ENCODE data around the gene WAS.

The WAS gene

GRCh38 chrX:48696301-48696908, 12.8 kb downstream of the WAS start, which contains the start of gene SUV39H1:
SUV39H1 (plus strand) TSS chrX:48696734; CDS start chrX:48696785, 51 bp downstream.
- Histone ChIP-seq H3K36me3 (ENCODE audit: insufficient read depth, low read length) (peaks cover 26% of the 10 kb centered on the region; the same call in 1 of the 2 replicates), H3F3A (ENCODE audit: low read depth) (no peaks in the 10 kb centered on the region), H3K4me1 (ENCODE audit: insufficient read depth, low read length, poor library complexity, severe bottlenecking) (peaks cover 18% of the 10 kb centered on the region), H3K9ac (ENCODE audit: low read depth, low read length, poor library complexity, severe bottlenecking) (peak within 1 kb of the TSS; percentile 90), H3K4me2 (ENCODE audit: low read depth, low read length, poor library complexity, severe bottlenecking) (peak within 1 kb of the TSS; percentile 94), H3K4me3 (ENCODE audit: low read length, poor library complexity, severe bottlenecking) (peak within 1 kb of the TSS; percentile 87), H3K27me3 (ENCODE audit: insufficient read depth, low read length, poor library complexity, severe bottlenecking) (no peaks in the 10 kb centered on the region), H3K9me3 (ENCODE audit: insufficient read depth, low read depth, low read length) (no peaks in the 10 kb centered on the region), H3K79me2 (ENCODE audit: insufficient read depth, low read length) (peaks cover 46% of the 10 kb centered on the region), H2AFZ (ENCODE audit: low read length) (peak within 1 kb of the TSS; percentile 60; the same call in 1 of the 2 replicates), H3K9me2 (replicated peaks; ENCODE audit: low read depth, low read length) (no peaks in the 10 kb centered on the region), H4K20me1 (ENCODE audit: insufficient read depth, low read length, poor library complexity, severe bottlenecking) (peaks cover 11% of the 10 kb centered on the region)
- TF ChIP-seq CTCF (conservative IDR thresholded peaks at IDR 0.05; ENCODE audit: low read length) (no peak), EZH2phosphoT487 (IDR thresholded peaks at IDR 0.05; ENCODE audit: borderline replicate concordance) (no peak)

- H4K20me1 ChIP-seq (ENCODE audit: insufficient read depth, low read length, poor library complexity, severe bottlenecking) = peaks cover 14% of the 10 kb centered on the region
- H3K9me3 ChIP-seq (ENCODE audit: insufficient read depth, low read depth, low read length) = no peaks in the 10 kb centered on the region
- H3K4me1 ChIP-seq (ENCODE audit: insufficient read depth, low read length, poor library complexity, severe bottlenecking) = peaks cover 24% of the 10 kb centered on the region
- H3K9ac ChIP-seq (ENCODE audit: low read depth, low read length, poor library complexity, severe bottlenecking) = peak overlapping the region; percentile 90
- H3K79me2 ChIP-seq (ENCODE audit: insufficient read depth, low read length) = peaks cover 53% of the 10 kb centered on the region
- no peaks in the 10 kb centered on the region for H3K9me2 ChIP-seq (replicated peaks; ENCODE audit: low read depth, low read length)
- H2AFZ ChIP-seq (ENCODE audit: low read length) = peak overlapping the region; percentile 49; the same call in 1 of the 2 replicates
- no peaks in the 10 kb centered on the region for H3K27me3 ChIP-seq (ENCODE audit: insufficient read depth, low read length, poor library complexity, severe bottlenecking)
- no peaks in the 10 kb centered on the region for H3F3A ChIP-seq (ENCODE audit: low read depth)
- TF ChIP-seq EZH2phosphoT487 (IDR thresholded peaks at IDR 0.05; ENCODE audit: borderline replicate concordance) (no peak), CTCF (conservative IDR thresholded peaks at IDR 0.05; ENCODE audit: low read length) (no peak)
- H3K4me3 ChIP-seq (ENCODE audit: low read length, poor library complexity, severe bottlenecking) = peak overlapping the region; percentile 87
- peak overlapping the region; percentile 94 for H3K4me2 ChIP-seq (ENCODE audit: low read depth, low read length, poor library complexity, severe bottlenecking)
- peaks cover 33% of the 10 kb centered on the region; the same call in 1 of the 2 replicates for H3K36me3 ChIP-seq (ENCODE audit: insufficient read depth, low read length)
Observed at GRCh38 chrX:48696909-48697727, 13.5 kb downstream of the WAS start.

GRCh38 chrX:48698306-48698705, 14.7 kb downstream of the WAS start:
- peak overlapping the region; percentile 90 for H3K9ac ChIP-seq (ENCODE audit: low read depth, low read length, poor library complexity, severe bottlenecking)
- H2AFZ ChIP-seq (ENCODE audit: low read length) = no peak overlapping the region
- H3K36me3 ChIP-seq (ENCODE audit: insufficient read depth, low read length) = peaks cover 43% of the 10 kb centered on the region; the same call in 1 of the 2 replicates
- no peaks in the 10 kb centered on the region for H3K9me3 ChIP-seq (ENCODE audit: insufficient read depth, low read depth, low read length)
- no peak for TF ChIP-seq CTCF (conservative IDR thresholded peaks at IDR 0.05; ENCODE audit: low read length)
- TF ChIP-seq EZH2phosphoT487 (IDR thresholded peaks at IDR 0.05; ENCODE audit: borderline replicate concordance) = no peak
- no peaks in the 10 kb centered on the region for H3F3A ChIP-seq (ENCODE audit: low read depth)
- peaks cover 28% of the 10 kb centered on the region for H3K4me1 ChIP-seq (ENCODE audit: insufficient read depth, low read length, poor library complexity, severe bottlenecking)
- no peaks in the 10 kb centered on the region for H3K27me3 ChIP-seq (ENCODE audit: insufficient read depth, low read length, poor library complexity, severe bottlenecking)
- peak overlapping the region; percentile 94 for H3K4me2 ChIP-seq (ENCODE audit: low read depth, low read length, poor library complexity, severe bottlenecking)
- H3K4me3 ChIP-seq (ENCODE audit: low read length, poor library complexity, severe bottlenecking) = peak overlapping the region; percentile 87
- peaks cover 14% of the 10 kb centered on the region for H4K20me1 ChIP-seq (ENCODE audit: insufficient read depth, low read length, poor library complexity, severe bottlenecking)
- H3K79me2 ChIP-seq (ENCODE audit: insufficient read depth, low read length) = peaks cover 65% of the 10 kb centered on the region
- no peaks in the 10 kb centered on the region for H3K9me2 ChIP-seq (replicated peaks; ENCODE audit: low read depth, low read length)
